ENCODE data around the gene ANKRD36C.
"Not testable (repeated sequence)": the region's sequence is repeated elsewhere in the genome, so short reads cannot be mapped to it uniquely, and the experiment has no call there.

The ANKRD36C gene

GRCh38 chr2:95799892-95800291 lies 191.7 kb downstream of the ANKRD36C start:
- no peak for DNase-seq (ENCODE audit: low read depth in 3 of 3, low spot score in 1 of 3)

DNA sequence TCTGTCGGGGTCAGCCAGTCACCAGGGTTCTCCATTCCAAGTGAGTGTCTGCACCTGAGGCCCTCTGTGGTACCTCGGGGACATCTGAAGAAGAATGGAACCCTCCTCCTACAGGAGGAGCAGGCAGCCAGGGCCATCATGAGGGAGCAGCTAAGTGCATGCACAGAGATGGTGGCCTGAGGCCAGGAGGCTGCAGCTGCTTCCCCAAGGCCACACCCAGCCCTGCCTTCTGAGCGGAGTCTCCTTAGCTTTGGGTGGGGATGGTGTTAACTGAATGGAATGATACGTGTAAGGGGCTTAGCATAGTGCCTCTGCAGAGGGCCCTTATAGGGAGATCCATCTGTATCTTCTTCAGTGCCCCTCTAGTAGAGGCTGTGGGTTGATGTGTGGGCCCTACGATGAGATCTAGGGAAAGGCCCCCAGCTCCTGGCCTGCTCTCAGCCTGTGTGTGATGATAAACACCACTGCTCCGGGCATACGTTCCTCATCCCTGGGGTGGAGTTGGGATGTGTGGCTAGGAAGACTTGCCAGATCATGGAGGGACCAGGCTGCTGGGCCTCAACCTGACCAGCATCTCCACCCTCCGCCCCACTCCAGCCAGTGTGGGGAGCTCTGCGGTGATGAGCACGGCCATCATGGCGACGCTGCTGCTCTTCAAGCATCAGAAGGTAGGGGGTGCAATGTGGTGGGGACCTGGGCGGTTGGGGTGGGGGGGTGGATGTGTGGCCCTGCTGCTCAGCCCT lies 192.3 kb downstream of the ANKRD36C start:
- DNase-seq (ENCODE audit: low read depth in 3 of 3, low spot score in 1 of 3) = not testable (repeated sequence)

- not testable (repeated sequence) for DNase-seq (ENCODE audit: low read depth in 3 of 3, low spot score in 1 of 3)
These were observed 195.2 kb downstream of the ANKRD36C start for GRCh38 chr2:95796249-95797099.

DNA sequence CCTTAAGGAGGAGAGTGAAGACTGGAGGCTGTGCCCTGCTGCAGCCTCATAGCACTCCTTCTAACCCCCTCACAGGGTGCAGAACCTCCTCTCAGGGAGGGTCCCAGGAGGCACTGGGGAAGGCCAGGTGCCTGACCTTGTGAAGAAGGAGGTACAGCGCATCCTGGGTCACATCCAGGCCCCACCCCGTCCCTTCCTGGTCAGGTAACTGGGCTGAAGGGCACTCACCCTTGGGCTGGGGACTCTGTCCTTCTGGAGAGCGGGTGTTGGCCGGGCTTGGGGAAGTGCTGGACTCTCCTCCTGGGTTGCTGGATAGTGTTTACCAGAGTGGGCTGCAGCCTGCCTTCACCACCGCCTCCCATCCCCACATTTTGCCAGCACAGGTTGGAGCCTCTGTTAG lies 197.7 kb downstream of the ANKRD36C start:
- DNase-seq (ENCODE audit: low read depth in 3 of 3, low spot score in 1 of 3) = not testable (repeated sequence)

- DNase-seq (ENCODE audit: low read depth in 3 of 3, low spot score in 1 of 3) = not testable (repeated sequence)
These were observed 201.4 kb downstream of the ANKRD36C start for GRCh38 chr2:95790180-95790579.

DNA sequence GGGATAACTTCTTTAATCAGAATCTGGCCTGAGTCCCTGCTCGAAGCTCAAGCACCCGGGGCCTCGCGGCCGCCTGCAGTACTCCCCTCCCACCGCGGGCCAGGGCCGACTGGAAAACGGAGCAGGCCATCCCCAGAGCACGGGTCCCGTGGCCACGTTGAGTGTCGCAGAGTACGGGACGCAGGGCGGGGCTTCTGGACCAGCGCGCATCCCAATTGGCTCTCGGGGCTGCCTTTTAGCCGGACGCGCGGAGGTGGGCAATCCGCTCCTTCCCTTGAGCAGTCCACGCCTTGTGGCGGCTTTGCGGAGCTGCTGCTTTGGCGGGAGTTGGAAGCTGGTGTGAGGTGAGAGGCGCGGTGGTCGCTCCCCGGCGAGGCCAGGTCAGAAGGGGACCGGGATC lies 202.2 kb downstream of the ANKRD36C start:
- DNase-seq (ENCODE audit: low read depth in 3 of 3, low spot score in 1 of 3) = not testable (repeated sequence)

DNA sequence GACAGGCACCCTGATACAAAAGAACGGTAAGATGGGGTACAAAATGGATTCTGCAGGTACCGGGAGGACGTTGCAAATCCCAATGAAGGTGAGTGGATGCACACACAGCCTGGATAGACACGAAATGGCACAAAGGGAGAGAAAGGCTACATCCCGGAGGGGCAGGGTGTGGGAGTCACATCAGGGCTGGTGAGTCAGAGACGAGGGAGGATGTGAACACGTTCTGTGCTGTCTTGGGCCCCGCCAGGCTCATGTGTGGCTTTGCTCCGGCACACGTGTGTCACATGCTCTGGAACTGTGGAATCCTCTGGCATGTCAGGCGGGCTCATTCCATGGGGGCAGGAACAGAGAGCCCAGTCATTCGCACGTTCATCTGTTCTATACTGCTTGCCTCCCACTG lies 203.0 kb downstream of the ANKRD36C start:
- DNase-seq (ENCODE audit: low read depth in 3 of 3, low spot score in 1 of 3) = not testable (repeated sequence)
